CD4-positive, alpha-beta T cell treated with Interleukin-17A for 1 hour (primary cell): Measurements from ENCODE around the gene KRT39.
"Not testable (repeated sequence)": the region's sequence is repeated elsewhere in the genome, so short reads cannot be mapped to it uniquely, and the experiment has no call there.

Source experiments
- DNase-seq: peaks from one replicate; pipeline ENCODE4 v3.0.0-alpha.2; 2020

KRT39 gene

DNA sequence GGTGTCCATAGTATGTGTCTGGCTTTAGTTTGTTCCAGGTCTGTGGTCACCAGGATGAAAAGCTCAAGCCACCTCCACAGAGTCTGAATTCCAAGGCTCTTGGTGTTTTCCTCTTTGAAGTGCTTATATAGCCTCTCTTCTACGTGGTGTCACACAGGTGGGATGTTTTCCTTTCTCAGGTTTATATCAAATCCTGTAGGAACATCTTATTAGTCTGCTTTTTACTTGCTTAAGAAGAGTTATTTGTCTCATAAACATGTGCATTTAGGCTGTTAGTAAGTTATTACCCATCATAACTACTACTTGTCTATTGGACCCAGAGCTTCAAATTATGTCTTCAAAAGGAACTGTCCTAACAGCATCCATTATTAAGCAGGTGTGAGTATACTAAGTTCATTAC is at the start of gene KRT39:
TSS of gene KRT39 (minus strand) at position 101 of the 400 bp plus-strand sequence. CDS start at position 9, 92 bp downstream.
- DNase-seq: no peak

DNA sequence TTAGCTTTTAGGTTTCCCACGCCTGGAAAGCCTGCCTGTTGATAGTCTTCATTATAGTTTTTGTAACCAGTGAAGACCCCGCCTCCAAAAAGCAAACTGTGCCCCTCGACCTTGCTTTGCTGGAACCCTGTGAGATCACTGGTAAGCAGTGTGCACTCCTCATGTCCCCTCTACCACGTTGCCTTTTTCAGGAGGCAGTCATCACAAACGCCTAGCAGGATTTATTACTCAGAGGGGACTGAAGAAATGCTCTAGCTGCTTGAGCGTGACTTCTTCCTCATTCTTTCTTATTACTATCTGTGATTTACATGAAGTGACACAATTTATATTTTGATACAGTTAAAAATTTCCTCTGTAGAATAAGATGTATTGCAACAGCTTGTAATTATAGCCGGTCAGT is 48.7 kb upstream of the KRT39 start:
- no peak for DNase-seq

DNA sequence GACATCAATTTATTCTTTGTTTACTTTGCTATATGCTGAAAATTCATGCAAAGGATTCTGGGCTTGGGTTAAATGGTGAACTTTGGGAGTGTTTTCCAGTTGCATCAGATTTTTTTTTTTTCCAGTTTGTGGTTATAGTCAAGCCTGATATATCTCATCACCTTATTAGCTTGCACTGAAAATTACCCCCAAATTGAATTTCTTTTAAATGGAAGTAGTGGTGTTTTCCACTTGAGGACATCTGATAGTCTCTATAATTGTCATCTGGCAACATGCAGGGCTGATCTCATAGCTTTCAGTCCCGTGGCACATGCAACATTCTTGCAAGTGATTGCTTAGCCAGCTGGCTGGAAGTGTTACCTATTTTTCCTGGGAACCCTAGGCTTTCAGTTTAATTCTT is 46.9 kb upstream of the KRT39 start:
- no peak for DNase-seq

DNA sequence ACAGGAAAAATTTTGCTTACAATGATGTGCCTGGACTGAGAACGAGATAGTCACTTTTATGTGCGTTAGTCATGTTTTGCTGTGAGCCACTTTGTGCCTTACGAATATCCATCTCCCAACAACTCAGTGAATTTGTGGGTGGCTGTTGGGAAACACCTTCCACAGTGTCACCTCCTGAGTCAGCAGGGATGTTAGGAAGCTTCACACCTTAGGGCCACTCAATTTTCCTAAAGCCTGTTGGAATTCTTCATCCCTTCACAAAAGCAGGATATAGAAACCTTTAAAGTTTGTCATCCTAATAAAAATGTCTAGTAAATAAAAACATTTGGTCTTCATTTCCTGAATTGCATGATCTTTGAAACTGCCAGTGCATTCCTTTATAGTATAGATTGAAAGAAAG is 46.4 kb upstream of the KRT39 start:
- DNase-seq: no peak

DNA sequence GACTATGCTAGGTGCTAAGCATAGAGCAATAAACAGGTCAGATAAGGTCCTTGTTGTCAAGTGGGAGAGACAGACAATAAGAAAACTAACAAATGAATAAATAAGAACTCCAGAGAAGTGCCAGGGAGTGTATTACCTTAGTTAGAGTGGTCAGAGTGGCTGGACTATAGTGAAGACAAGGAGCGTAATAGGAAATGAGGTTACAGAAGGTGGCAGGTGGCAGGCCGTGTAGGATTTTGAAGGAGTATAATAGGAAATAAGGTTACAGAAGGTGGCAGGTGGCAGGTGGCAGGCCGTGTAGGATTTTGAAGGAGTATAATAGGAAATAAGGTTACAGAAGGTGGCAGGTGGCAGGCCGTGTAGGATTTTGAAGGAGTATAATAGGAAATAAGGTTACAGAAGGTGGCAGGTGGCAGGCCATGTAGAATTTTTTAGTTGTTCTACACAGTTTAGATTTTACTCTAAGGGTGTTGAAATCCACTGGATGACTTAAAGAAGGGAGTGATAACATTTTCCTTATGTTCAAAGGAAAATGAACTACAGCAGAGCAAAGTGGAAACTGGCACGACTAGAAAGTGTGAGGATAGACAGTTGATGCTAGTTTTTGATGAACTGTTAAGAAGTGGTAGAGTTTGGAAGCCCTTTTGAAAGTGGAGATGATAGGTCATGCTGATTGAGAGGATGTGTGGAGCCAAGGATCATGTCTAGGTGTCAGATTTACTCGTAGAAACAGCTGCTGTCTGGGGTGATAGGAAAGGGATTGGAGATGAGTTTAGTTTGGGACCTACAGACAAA is 45.8 kb upstream of the KRT39 start:
- DNase-seq: no peak

DNA sequence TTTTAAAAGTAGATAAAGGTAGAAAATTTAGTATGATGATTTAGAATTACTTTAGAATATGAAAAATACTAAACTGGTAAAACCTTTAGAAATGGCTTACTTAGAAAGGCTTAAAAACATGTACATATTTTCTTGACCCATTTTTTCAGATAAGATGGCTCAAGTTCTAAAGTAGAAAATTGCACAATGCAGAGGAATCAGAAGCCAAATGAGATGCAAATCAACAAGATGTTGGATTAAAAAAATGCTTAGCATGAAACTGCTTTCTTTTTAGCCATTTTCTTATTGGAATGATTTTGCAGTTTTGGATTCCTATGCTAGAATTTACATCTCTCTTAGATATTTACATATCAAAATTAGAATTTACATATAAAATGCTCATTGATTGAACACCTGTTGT is 43.7 kb upstream of the KRT39 start:
- no peak for DNase-seq

DNA sequence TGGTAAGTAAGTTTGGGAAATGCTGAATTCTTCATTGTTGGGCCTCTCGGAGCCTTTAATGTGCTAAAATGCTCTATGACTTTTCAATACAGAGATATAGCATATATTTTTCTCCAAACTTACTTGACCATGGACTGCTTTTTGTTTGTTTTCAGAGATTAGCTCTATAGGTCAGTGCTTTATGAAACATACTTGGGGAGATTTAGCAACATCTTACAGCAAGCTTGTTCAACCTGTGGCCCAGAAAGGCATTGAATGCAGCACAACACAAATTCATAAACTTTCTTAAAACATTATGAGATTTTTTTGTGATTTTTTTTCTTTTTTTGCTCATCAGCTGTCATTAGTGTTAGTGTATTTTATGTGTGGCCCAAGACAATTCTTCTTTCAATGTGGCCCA is 43.2 kb upstream of the KRT39 start:
- no peak for DNase-seq

DNA sequence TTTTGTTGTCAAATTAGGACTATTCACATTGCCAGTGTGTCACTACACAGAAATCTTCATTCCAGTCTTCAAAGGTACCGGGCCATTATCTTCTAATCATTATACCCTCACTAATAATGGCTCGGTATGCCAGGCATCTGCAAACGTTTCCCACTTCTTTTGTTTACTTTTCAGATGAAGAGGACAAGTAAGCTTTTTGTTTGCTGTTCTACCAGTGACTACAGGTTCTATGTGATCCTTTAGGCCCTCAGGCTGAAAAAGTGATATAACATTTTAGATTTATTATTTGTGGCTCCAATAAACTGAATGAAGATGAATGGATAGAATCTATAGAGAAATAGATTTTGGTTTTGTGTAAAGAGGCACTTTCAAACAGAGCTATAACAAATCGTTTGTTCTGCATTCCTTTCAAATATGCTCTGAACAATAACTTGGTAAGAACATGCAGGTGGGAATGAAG is 42.6 kb upstream of the KRT39 start:
- DNase-seq: no peak

DNA sequence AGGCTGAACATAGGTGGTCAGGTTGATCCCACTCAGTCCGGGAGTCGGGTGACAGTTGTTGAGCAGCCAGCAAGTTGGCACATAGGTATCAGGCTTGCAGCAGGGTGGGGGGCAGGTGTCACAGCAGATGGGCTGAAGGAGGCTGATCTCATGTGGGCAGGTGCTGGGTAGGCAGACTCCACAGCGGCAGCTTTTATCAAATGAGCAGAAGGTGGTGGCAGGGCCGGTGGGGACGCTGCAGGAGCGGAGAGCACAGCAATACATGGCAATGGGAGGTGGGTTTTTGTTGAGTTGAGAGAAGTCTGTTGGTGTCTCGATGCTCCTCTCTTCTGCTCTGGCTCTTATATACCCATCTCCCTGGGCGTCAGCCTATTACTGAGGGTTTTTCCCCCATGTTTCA is 42.1 kb upstream of the KRT39 start, which contains the start of gene KRTAP3-1:
TSS of gene KRTAP3-1 (minus strand) at position 318 of the 400 bp plus-strand sequence. CDS start at position 264, 54 bp downstream.
- no peak for DNase-seq

DNA sequence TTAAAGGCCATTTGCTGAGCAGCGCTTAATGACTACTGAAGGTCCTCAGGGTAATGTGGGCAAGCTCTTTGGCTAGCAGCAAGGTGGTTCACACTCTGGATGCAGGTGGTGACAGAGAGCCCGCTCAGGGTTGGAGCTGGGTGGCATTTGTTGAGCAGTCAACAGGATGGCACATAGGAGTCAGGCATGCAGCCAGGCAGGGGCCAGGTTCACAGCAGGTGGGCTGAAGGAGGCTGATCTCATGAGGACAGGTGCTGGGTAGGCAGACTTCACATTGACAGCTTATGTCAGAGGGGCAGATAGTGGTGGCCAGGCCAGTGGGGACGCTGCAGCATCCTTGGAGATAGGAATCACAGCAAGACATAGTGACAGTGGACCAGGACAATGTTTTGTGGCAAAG is 37.6 kb upstream of the KRT39 start:
- no peak for DNase-seq

DNA sequence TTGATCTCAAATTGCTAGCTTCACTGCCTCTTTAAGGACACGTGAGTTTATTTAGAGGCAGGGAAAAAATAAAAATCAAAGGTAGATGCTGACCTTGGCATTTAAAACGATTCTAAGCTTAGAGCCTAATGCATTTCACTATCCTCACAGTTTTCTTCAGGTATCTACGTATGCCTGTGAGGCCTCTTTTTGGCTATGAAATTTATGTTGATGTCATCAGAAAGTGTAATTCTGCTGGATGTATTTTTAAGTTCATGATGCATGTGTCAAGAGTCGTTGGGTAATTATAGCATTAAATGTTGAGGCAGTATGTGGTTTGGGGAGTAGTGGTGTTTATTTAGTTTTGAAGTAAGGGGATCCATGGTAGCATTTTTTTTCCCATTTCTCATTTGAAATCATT is 37.2 kb upstream of the KRT39 start:
- DNase-seq: no peak

DNA sequence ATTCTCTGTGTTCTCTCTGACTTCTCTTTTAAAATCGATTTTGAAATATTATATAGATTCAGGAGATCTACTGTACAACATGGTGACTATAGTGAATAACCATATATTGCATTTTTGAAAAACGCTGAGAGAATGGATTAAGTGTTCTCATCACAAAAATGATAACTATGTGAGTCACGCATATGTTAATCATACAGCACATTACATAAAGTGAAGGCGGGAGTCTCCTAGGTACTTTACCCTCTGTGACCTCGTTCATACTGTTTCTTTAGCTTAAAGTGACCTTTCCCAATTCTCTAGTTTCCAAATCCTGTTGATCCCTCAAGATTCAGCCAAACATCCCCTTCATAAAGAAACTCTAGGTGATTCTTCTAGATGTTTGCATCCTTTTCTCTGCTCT is 36.1 kb upstream of the KRT39 start:
- no peak for DNase-seq

DNA sequence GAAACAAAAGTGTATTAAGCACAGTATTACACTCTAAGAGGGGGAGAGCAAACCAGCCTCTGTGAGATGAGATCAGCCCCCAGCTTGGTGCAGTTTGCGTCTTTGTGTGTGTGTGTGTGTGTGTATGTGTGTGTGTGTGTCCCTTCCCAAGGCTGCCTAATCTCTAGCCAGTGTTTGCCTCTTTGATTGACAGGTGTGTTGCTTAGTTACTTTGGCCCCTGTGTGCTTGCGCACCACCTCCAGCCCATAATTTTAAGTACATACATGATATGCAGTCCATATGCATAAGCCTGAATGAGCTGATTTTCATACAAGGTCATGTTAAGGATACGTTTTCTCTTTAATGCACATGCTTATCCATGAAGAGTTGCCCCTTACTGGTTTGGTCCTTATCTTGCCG is 35.0 kb upstream of the KRT39 start:
- no peak for DNase-seq

DNA sequence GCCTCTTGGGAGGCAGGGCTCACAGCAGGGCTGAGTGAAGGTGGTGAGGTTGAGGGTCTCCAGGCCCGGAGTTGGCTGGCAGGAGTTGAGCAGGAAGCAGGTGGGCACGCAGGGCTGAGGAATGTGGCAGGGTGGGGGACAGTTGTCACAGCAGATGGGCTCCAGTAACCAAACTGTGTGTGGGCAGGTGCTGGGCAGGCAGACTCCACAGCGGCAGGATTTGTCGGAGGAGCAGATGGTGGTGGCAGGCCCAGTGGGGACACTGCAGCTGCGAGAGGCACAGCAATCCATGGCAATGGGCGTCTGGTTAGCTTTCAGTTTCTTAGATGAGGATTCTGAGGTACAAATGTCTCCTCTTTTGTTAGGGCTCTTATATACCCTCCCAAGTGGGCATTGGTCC is 32.8 kb upstream of the KRT39 start, which contains the start of gene KRTAP3-2:
TSS of gene KRTAP3-2 (minus strand) at position 344 of the 400 bp plus-strand sequence. CDS start at position 291, 53 bp downstream.
- not testable (repeated sequence) for DNase-seq

DNA sequence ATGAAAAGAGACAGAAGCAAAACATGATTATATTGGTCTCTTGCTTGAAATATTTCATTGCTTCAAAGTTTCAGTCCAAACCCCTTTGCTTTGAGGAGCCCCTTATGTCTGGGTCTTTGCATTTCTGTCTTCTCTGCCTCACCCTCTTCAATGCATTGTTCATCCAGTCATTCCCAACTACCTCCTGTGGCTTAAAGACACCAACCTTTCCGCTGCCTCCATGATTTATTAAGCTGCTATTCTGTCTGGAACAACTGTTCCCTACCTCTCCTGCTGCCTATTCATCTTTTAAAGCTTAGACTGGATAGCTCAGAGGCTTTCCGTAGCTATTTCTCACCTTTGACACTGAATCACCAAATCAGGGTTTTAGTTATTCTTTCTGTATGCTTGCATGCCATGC is 30.6 kb upstream of the KRT39 start:
- DNase-seq: no peak

DNA sequence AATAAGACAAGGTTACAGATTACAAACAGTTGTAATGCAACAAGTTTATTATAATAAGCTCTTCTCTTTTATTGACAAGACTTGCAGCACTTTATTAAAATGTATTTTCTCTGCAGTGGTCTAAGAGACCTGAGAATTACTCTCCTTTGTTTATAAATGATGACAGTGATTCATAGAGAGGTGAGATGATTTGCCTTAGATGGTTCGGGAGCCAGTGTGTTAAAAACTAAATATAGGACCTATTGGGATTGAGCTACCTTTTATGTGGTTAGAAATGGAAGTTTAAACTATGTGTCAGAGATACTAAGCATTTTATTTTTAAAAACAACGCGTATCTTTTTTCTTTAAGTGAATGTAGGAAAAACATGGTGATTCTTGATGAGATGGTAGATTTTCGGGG is 30.1 kb upstream of the KRT39 start:
- DNase-seq: no peak

DNA sequence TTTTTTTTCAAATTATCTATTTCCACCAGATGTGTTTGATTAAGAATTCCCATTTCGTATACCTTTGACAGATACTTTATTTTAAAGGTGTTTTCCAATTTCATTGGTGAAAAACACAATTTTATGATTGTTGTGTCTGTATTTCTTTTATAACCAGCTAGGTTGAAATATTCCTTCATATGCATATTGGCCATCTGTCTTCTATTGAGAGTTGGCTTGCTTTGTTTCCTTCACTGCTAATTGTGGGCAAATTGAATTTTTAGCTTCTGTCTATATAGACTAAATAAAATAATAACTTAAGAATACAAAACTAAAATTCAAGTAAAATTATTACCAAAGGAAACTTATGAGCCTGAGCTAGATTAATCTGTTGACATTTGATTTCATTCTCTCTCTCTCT is 28.4 kb upstream of the KRT39 start:
- no peak for DNase-seq

DNA sequence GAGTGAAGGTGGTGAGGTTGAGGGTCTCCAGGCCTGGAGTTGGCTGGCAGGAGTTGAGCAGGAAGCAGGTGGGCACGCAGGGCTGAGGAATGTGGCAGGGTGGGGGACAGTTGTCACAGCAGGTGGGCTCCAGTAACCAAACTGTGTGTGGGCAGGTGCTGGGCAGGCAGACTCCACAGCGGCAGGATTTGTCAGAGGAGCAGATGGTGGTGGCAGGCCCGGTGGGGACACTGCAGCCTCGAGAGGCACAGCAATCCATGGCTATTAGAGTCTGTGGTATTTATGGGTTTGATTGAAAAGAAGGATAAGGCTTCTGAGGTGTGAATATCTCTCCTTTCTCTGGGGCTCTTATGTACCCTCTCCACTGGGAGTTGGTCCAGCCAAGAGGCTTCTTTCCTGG is 27.1 kb upstream of the KRT39 start, which contains the start of gene KRTAP3-3:
TSS of gene KRTAP3-3 (minus strand) at position 326 of the 400 bp plus-strand sequence. CDS start at position 259, 67 bp downstream.
- no peak for DNase-seq

DNA sequence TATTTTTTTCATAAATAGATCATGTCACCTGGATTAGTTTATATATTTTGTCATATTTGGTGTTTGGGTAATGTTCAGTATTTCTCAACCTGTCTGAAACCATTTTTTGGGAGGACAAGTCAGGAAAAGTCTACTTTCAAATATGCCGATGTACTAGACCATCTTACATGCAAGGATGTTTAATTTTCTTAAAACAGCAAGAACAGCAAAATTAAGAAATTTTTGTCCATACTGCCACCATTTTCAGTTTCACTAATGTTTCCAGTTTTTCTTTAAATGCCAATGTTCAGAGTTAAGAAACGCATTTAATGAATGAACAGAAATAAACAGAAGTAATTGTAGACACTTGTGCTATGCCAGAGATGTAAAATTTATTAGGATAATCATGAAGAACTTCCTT is 26.3 kb upstream of the KRT39 start:
- DNase-seq: no peak

DNA sequence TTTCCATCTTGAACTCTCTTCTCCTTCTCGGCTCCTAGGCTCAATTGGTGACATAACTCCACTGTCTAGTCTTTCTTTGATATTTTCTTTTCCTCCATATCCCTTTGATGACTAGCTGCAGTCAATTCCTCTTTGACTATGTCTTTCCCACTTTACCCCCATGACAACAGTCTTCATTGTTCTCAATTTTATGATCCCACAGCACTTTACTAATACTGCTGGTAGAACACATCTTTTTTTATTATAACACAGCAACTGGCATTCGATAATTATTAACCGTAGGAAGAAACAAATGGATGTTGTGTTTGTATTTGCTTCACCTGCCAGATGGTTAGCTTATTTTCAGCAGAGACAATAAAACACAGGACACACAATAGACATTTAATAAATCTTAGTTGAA is 25.9 kb upstream of the KRT39 start:
- DNase-seq: no peak

DNA sequence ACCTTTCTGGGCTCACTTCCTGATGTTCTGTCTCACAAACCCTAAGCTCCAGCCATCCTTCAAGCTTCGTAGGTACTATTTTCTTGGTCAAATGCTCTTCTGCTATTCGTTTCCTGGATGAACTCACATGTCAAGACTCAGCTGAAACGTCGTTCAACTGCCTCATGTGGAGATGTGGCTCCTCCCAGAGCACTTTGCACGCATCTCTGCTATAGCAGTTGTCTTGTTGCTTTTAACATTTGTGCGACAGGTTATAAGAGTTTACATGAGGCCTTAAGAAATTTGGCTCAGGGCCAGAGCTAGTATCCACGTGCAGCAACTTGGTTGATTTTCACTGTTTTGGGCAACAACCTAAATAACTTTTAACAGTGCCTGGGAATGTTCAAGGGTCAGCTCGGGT is 20.2 kb upstream of the KRT39 start:
- no peak for DNase-seq

DNA sequence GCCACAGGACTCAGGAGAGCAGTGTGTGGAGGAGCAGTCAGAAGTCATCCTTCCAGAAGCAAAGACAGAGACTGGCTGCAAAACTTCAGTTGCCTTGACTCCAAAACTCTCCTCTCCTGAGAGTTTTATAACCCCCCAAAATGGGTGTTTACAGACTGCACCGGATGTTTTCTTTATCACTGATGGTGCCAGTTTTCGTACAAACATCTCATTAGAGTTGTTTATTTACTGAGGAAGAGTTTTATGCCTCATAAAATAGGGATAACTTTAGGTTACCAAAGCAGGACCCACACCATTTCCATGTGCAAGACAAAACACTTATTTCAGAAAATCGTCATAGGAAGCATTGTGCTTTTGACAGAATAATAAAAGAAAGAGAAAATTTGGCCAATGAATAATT is 17.5 kb upstream of the KRT39 start, which contains the start of gene KRT40:
TSS of gene KRT40 (minus strand) at position 101 of the 400 bp plus-strand sequence. CDS start at position 48, 53 bp downstream.
- DNase-seq: no peak

DNA sequence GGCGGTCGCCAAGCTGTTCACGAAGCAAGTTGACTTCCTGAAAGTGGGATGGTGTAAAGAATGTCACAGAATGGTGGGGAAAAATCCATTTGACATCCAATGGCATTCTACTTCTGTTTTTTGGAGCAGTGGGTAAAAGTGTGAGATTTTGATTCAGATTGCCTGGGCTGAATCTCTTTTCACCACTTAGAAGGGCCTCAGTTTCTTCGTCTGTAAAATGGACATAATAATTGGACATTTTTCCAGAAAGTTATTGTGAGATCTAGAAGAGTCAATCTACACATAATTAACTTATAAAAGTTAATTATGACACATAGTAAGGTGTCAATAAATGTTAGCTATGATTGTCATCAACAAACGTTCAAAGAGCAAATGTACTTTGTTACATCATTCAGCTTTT is 14.4 kb upstream of the KRT39 start:
- no peak for DNase-seq

DNA sequence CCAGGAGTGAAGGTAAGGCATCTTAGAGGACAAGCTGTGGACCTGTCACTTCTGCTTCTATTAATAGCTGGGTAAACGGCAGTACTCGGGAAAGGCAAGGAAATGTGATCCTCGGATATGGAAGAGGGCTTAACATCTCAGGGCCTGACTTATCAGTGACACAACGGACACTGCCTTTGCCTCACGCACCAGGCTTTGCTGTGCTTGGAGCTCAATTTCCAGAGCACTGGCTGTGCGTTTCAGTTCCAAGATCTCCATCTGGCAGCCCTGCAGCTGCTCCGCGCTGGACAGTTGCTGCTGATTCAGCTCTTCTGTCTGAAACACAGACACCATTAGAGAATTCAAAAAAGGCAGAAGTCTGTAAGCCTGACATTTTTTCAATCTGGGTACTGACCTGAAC is 13.8 kb upstream of the KRT39 start:
- DNase-seq: no peak

DNA sequence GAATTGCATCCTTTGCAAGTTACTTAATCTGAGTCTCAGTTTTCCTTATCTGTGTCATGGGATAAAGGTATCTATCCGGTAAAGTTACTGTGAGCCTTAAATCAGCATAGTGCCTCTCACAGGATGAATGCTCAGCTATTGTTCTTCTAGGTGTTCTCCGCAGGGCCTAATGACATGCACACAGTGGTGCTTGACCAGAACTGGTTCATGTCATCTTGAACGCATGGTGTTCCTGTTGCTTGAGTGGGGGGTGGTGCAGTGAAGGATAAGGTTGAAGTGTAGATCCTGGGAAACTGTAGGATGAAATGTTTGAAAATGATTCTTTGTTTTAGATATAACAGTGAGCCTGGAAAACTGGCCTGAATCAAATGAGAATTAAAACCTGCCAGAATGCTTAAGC is 13.4 kb upstream of the KRT39 start:
- DNase-seq: no peak
